GM23338 (cell line): Measurements from ENCODE around the gene TPCN2. TPM values are rescaled to one million over a fixed set of nuclear protein-coding genes. Genes with fewer than 3 reads are reported as not detected.

Source experiments
- ATAC-seq: fragments of 200-7000 bp; cut with Tn5 transposase; 3 replicates; pipeline ENCODE4 v1.9.1; 2020
- DNase-seq: peaks from one replicate; pipeline ENCODE4 v3.0.0-alpha.2; 2015; ENCODE audit warnings: low spot score
- H2AFZ ChIP-seq: fragments of 200-600 bp; sonication (generic); 2 replicates; pipeline ENCODE4 v1.8.0; 2016; ENCODE audit warnings: antibody characterized with exemption, mild to moderate bottlenecking, moderate library complexity
- H3F3A ChIP-seq: fragments of 200-600 bp; sonication (generic); replicated peaks from 2 replicates; pipeline ENCODE4 v1.8.0; 2017; ENCODE audit warnings: antibody characterized with exemption, mixed run types, low read depth
- H3K27ac ChIP-seq: fragments of 200-600 bp; sonication (generic); 2 replicates; pipeline ENCODE4 v1.6.1; 2016; ENCODE audit warnings: low read depth
- H3K27me3 ChIP-seq: fragments of 200-600 bp; sonication (generic); 2 replicates; pipeline ENCODE4 v1.8.0; 2016; ENCODE audit warnings: mild to moderate bottlenecking, mixed run types, moderate library complexity; ENCODE audit not compliant: insufficient read depth
- H3K36me3 ChIP-seq: fragments of 200-600 bp; sonication (generic); 2 replicates; pipeline ENCODE4 v1.8.0; 2016; ENCODE audit warnings: mild to moderate bottlenecking; ENCODE audit not compliant: insufficient read depth
- H3K4me1 ChIP-seq: fragments of 200-600 bp; sonication (generic); 2 replicates; pipeline ENCODE4 v1.8.0; 2016; ENCODE audit warnings: mild to moderate bottlenecking, moderate library complexity; ENCODE audit not compliant: insufficient read depth
- H3K4me2 ChIP-seq: fragments of 200-600 bp; sonication (generic); 2 replicates; pipeline ENCODE4 v1.7.1; 2017; ENCODE audit warnings: mixed run types
- H3K4me3 ChIP-seq: fragments of 200-600 bp; sonication (generic); 2 replicates; pipeline ENCODE4 v1.6.1; 2016; ENCODE audit warnings: mixed run types
- H3K79me2 ChIP-seq: fragments of 200-600 bp; sonication (generic); replicated peaks from 2 replicates; pipeline ENCODE4 v1.8.0; 2017; ENCODE audit warnings: mild to moderate bottlenecking; ENCODE audit not compliant: insufficient read depth
- H3K9me2 ChIP-seq: fragments of 200-600 bp; sonication (generic); 2 replicates; pipeline ENCODE4 v1.8.0; 2017; ENCODE audit not compliant: insufficient read depth
- H4K20me1 ChIP-seq: fragments of 200-600 bp; sonication (generic); replicated peaks from 2 replicates; pipeline ENCODE4 v1.8.0; 2017; ENCODE audit warnings: mild to moderate bottlenecking; ENCODE audit not compliant: insufficient read depth
- H3K27ac Mint-ChIP-seq: 2 replicates; pipeline ENCODE4 v1.8.0; 2020; ENCODE audit warnings: inconsistent platforms, mild to moderate bottlenecking, moderate library complexity, mixed read lengths
- H3K27me3 Mint-ChIP-seq: 3 replicates; pipeline ENCODE4 v1.8.0; 2022; ENCODE audit warnings: low read depth, mild to moderate bottlenecking, moderate library complexity, mixed read lengths, inconsistent platforms; ENCODE audit not compliant: insufficient read depth, poor library complexity
- H3K36me3 Mint-ChIP-seq: 3 replicates; pipeline ENCODE4 v1.8.0; 2021; ENCODE audit warnings: low read depth, mild to moderate bottlenecking, inconsistent platforms, moderate library complexity, mixed read lengths
- H3K4me1 Mint-ChIP-seq: 3 replicates; pipeline ENCODE4 v1.8.0; 2020; ENCODE audit warnings: mild to moderate bottlenecking, inconsistent platforms, mixed read lengths
- H3K4me3 Mint-ChIP-seq: 3 replicates; pipeline ENCODE4 v1.8.0; 2021; ENCODE audit warnings: moderate library complexity, mild to moderate bottlenecking, inconsistent platforms, mixed read lengths
- H3K9me3 Mint-ChIP-seq: 3 replicates; pipeline ENCODE4 v1.8.0; 2020; ENCODE audit warnings: moderate library complexity, mild to moderate bottlenecking, inconsistent platforms, mixed read lengths
- CREB1 ChIP-seq: fragments of 250-450 bp; sonication (Bioruptor Pico); IDR thresholded peaks from 2 replicates; pipeline ENCODE4 v1.5.0; 2020; ENCODE audit warnings: low read depth, mild to moderate bottlenecking, moderate library complexity
- EZH2 ChIP-seq: fragments of 200-600 bp; sonication (generic); IDR thresholded peaks from one replicate; pipeline ENCODE4 v1.8.0; 2017; ENCODE audit warnings: antibody characterized with exemption, mild to moderate bottlenecking, low read depth; ENCODE audit not compliant: unreplicated experiment
- EZH2phosphoT487 ChIP-seq: fragments of 200-600 bp; sonication (generic); IDR thresholded peaks from one replicate; pipeline ENCODE4 v1.8.1; 2018; ENCODE audit warnings: antibody characterized with exemption; ENCODE audit not compliant: unreplicated experiment
- NANOG ChIP-seq: IDR thresholded peaks from 2 replicates; pipeline ENCODE4 v1.6.1; 2016; ENCODE audit warnings: antibody characterized with exemption, borderline replicate concordance
- POLR2AphosphoS5 ChIP-seq: IDR thresholded peaks from 2 replicates; pipeline ENCODE4 v1.6.1; 2016; ENCODE audit warnings: antibody characterized with exemption, low read depth
- STAT1 ChIP-seq: IDR thresholded peaks from one replicate; pipeline ENCODE4 v1.6.1; 2016; ENCODE audit warnings: antibody characterized with exemption; ENCODE audit not compliant: unreplicated experiment
- ZNF114 ChIP-seq: fragments of 250-450 bp; sonication (Bioruptor Pico); IDR thresholded peaks from 2 replicates; pipeline ENCODE4 v1.5.0; 2020; ENCODE audit warnings: mild to moderate bottlenecking, moderate library complexity
- ZNF331 ChIP-seq: fragments of 250-450 bp; sonication (Bioruptor Pico); IDR thresholded peaks from 2 replicates; pipeline ENCODE4 v1.5.0; 2020; ENCODE audit warnings: low read depth, mild to moderate bottlenecking, moderate library complexity
- polyA plus RNA-seq: library from polyadenylated mRNA; unstranded; fragments of >200 nt; fragmentation: Nextera tagmentation; extraction: Ambion mirVana; gene quantifications from 2 replicates; pipeline ENCODE4 v1.2.1, GENCODE V29; 2016
- total RNA-seq: library from RNA; depleted of rRNA; stranded (reverse); fragments of >200 nt; shearing (Covaris generic); gene quantifications from 2 replicates; pipeline ENCODE4 v1.2.3, GENCODE V29; 2014
- TF ChIP-seq, protein P1 (sequence below), 2 experiments: fragments of 200-600 bp in 1 of 2; sonication (generic) in 1 of 2; conservative IDR thresholded peaks; 2 replicates each; pipeline versions ENCODE4 v1.5.1 to v1.6.1; 2016 to 2017; ENCODE audit warnings: antibody characterized with exemption in 2 of 2, low read depth in 2 of 2, mild to moderate bottlenecking in 2 of 2, moderate library complexity in 1 of 2

TPCN2 gene
- total and polyA plus RNA-seq, 2 experiments from 2014 or later = 5.8 to 14.7 TPM

DNA sequence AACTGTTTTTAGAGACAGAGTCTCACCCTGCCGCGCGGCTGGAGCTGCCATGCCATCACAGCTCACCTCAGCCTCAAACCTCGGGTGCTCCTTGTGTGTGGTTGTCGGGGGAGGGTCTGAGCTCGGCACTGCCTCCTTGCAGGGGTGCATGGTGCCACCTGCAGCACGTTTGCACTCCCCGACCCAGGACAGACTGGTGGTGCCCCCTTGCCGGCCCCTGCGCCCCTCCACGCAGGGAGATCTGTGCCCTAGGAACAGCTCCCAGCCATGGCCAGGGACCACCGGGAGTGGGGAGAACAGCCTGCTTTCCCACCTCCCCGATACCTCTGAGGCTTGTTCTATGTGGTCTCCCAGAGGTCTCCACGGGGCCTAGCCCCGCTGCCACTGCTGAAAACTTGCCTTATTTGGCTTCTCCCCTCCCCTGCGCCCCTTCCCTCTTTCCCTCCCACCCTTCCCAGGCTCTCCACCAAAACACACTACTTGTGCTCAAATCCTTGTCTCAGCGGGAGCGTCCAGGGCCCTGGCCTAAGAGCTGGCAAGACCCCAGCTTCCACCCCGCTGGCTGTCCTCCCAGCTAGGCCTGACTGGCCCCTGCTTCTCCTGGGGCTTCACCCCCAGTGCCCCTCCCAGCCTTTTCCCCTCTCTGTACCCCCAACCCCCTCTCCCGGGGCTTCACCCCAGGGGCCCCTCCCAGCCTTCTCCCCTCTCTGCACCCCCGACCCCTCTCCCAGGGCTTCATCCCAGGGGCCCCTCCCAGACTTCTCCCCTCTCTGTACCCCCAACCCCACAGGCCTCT, 13.4 kb upstream of the TPCN2 start:
- DNase-seq = no peak
- H3K9me2 ChIP-seq = no peaks in the 10 kb centered on the region; the same call in 1 of the 2 replicates
- Mint-ChIP-seq H3K9me3 (no peaks in the 10 kb centered on the region), H3K4me1 (peaks cover 13% of the 10 kb centered on the region), H3K36me3 (no peaks in the 10 kb centered on the region), H3K27ac (no peak overlapping the region), H3K4me3 (no peak overlapping the region), H3K27me3 (peaks cover 4% of the 10 kb centered on the region)
- H3K27me3 ChIP-seq = no peaks in the 10 kb centered on the region
- H3K79me2 ChIP-seq = no peaks in the 10 kb centered on the region
- H4K20me1 ChIP-seq = no peaks in the 10 kb centered on the region
- H3K4me1 ChIP-seq = no peaks in the 10 kb centered on the region
- no peaks in the 10 kb centered on the region for H3F3A ChIP-seq
- no peak overlapping the region; the same call in 1 of the 2 replicates for H3K4me2 ChIP-seq
- H3K27ac ChIP-seq = no peak overlapping the region
- H2AFZ ChIP-seq = peak overlapping the region; percentile 74; the same call in 1 of the 2 replicates
- ATAC-seq = peak; percentile 51
- no peak for TF ChIP-seq POLR2AphosphoS5
- TF ChIP-seq, protein P1, sequence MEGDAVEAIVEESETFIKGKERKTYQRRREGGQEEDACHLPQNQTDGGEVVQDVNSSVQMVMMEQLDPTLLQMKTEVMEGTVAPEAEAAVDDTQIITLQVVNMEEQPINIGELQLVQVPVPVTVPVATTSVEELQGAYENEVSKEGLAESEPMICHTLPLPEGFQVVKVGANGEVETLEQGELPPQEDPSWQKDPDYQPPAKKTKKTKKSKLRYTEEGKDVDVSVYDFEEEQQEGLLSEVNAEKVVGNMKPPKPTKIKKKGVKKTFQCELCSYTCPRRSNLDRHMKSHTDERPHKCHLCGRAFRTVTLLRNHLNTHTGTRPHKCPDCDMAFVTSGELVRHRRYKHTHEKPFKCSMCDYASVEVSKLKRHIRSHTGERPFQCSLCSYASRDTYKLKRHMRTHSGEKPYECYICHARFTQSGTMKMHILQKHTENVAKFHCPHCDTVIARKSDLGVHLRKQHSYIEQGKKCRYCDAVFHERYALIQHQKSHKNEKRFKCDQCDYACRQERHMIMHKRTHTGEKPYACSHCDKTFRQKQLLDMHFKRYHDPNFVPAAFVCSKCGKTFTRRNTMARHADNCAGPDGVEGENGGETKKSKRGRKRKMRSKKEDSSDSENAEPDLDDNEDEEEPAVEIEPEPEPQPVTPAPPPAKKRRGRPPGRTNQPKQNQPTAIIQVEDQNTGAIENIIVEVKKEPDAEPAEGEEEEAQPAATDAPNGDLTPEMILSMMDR (conservative IDR thresholded peaks at IDR 0.05; ENCODE audit: low read depth in 2 of 2) = peak in 1 of 2 experiments; percentile 39; a peak in 1 of 4 replicates
- H3K36me3 ChIP-seq = no peaks in the 10 kb centered on the region
- no peak overlapping the region for H3K4me3 ChIP-seq

DNA sequence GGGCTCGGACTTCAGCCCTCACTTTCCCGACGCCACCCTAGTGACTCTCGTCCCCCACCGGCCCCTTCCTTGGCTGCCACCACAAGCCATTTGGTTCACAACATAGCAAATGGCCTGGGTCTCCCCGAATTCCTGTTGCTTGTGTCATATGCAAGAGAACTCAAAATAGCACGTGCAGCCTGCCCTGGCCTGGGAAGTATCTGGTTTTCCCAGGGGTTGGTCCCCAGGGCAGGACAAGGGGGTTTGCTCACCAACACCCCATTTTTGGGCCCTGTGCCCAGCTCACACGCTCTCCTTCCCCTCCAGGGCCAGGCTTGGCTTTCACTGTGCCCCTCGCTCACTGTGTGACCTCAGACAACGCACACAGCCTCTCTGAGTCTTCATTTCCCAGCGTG, 12.8 kb upstream of the TPCN2 start:
- 0 out of 2 replicates have a peak overlapping the region, but pooled peaks have one; percentile 74 for H2AFZ ChIP-seq
- H3K27ac Mint-ChIP-seq = no peak overlapping the region
- no peak overlapping the region for H3K27ac ChIP-seq
- H3K4me3 ChIP-seq = no peak overlapping the region
- no peaks in the 10 kb centered on the region for H3K36me3 ChIP-seq
- H3K9me2 ChIP-seq = peaks cover 5% of the 10 kb centered on the region; the same call in 1 of the 2 replicates
- H3K4me1 Mint-ChIP-seq = peaks cover 19% of the 10 kb centered on the region
- no peak for ATAC-seq
- no peaks in the 10 kb centered on the region for H4K20me1 ChIP-seq
- TF ChIP-seq EZH2phosphoT487 (no peak), NANOG (no peak), STAT1 (no peak), EZH2 (no peak), ZNF114 (CRISPR knock-in tag) (no peak)
- peaks cover 2% of the 10 kb centered on the region for H3K27me3 Mint-ChIP-seq
- H3K36me3 Mint-ChIP-seq = no peaks in the 10 kb centered on the region
- H3K79me2 ChIP-seq = no peaks in the 10 kb centered on the region
- no peak overlapping the region; the same call in 1 of the 2 replicates for H3K4me2 ChIP-seq
- H3K4me3 Mint-ChIP-seq = no peak overlapping the region
- DNase-seq = no peak
- H3F3A ChIP-seq = no peaks in the 10 kb centered on the region
- no peaks in the 10 kb centered on the region for H3K27me3 ChIP-seq
- no peaks in the 10 kb centered on the region for H3K9me3 Mint-ChIP-seq
- no peaks in the 10 kb centered on the region for H3K4me1 ChIP-seq

DNA sequence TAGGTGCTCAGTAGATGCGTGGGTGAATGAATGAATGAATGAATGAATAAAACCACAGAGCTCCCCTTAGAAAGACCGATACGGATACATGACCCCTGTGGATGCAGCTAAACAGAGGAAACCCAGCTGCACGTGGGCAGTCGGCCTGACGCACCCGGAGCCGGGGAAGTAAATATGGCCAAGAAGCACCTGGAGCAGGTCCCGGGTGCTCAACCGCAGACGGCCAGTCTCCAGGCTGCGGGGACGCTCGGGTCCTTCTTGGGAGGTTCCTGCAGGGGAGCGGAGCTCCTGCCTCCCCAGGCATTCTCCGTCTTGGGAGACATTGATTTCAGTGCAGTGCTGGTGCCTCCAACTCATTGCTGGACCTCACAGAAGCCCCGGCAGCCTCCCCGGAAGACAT, 11.7 kb upstream of the TPCN2 start:
- Mint-ChIP-seq H3K4me3 (no peak overlapping the region), H3K9me3 (no peaks in the 10 kb centered on the region), H3K27me3 (peaks cover 2% of the 10 kb centered on the region), H3K27ac (no peak overlapping the region), H3K4me1 (peaks cover 22% of the 10 kb centered on the region), H3K36me3 (no peaks in the 10 kb centered on the region)
- Histone ChIP-seq H2AFZ (no peak overlapping the region), H4K20me1 (no peaks in the 10 kb centered on the region), H3F3A (no peaks in the 10 kb centered on the region), H3K9me2 (peaks cover 8% of the 10 kb centered on the region; the same call in 1 of the 2 replicates), H3K27ac (no peak overlapping the region), H3K4me1 (no peaks in the 10 kb centered on the region), H3K79me2 (no peaks in the 10 kb centered on the region), H3K4me3 (no peak overlapping the region), H3K27me3 (no peaks in the 10 kb centered on the region), H3K36me3 (no peaks in the 10 kb centered on the region), H3K4me2 (no peak overlapping the region)
- DNase-seq (no peak), ATAC-seq (no peak)
- TF ChIP-seq EZH2phosphoT487 (no peak), POLR2AphosphoS5 (no peak), ZNF331 (CRISPR knock-in tag) (no peak), STAT1 (no peak), EZH2 (no peak), CREB1 (CRISPR knock-in tag) (no peak)
- TF ChIP-seq, protein P1 (conservative IDR thresholded peaks at IDR 0.05; ENCODE audit: low read depth in 2 of 2) = no peak
